SH-SY5Y (cell line): ENCODE results near the gene TRPM3.

Experiments used
- GATA2 ChIP-seq: IDR thresholded peaks from 2 replicates; pipeline ENCODE4 v1.6.1; 2011; ENCODE audit warnings: mild to moderate bottlenecking, low read depth, low read length
- GATA3 ChIP-seq: IDR thresholded peaks from 2 replicates; pipeline ENCODE4 v1.6.1; 2011; ENCODE audit warnings: low read depth, mild to moderate bottlenecking, low read length, moderate library complexity

TRPM3 gene

DNA sequence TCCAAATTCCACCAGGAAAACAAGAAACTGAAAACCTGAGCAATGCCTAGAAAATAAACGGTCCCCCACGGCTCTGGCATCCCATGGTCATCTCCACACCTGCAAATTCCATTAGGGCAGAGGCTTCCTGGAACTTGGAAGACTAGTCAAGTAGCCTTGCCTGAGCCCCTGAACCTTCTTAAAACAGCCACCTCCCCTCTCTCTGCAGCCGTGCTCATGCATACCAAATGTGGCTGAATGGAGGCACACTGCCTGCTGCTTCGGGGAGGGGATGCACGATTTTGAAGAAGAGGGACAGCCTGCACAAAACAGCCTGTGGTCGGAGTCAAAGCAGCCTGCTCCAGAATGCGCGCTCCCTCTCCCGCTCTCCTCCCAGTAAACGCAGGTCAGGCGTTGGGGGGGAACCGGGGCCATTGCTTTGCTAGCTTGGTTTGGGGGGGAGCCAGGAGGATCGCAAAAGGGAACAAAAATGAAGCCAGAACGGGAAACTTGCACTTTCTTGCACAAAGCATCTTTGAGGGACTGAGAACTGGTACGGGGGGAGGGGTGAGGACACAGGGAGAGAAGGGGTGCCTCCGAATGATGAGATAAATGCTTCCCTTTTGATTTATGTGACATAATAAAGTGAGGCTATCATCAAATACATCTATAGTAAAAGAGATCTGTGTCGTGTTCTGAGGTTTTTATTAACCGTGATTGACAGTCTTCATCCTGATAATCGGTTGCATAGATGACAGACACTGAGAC lies at the start of gene TRPM3:
Gene TRPM3, minus strand, starts transcription at position 347 of the 747 bp plus-strand sequence. Its CDS starts 267 bp downstream, at position 80.
- TF ChIP-seq GATA2 (no peak), GATA3 (no peak)

DNA sequence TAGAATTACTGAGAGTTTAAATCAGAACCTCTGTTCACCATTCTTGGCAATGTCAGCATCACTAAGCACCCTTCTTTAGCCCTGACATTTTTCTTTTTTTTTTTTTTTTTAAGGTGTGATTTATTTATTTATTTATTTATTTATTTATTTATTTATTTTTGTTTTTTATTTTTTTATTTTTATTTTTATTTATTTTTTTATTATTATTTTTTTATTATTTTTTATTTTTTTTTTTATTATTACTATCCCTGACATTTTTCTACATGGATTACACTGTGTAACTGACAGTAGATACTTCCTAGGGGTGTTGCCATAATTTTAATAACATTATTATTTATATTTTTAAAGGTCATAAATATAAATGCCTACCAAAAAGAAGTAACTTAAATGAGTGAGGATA lies 47.0 kb upstream of the TRPM3 start:
- TF ChIP-seq GATA3 (no peak), GATA2 (no peak)

DNA sequence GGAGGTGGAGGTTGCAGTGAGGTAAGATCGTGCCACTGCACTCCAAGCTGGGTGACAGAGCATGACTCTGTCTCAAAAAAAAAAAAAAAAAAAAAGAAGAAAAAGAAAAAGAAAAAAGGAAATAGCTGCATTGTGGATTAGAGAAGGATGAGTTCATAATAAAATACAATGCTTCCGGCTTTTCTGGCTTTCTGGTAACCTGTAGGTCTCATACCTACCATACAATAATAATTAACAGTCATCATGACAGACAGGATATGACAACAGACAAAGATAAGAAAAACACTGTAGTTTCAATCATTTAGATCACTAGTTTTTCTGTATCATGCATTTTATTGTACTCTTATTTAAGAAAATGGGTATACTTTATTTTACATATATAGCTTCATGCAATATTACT lies 40.7 kb upstream of the TRPM3 start:
- TF ChIP-seq GATA3 (no peak), GATA2 (no peak)

DNA sequence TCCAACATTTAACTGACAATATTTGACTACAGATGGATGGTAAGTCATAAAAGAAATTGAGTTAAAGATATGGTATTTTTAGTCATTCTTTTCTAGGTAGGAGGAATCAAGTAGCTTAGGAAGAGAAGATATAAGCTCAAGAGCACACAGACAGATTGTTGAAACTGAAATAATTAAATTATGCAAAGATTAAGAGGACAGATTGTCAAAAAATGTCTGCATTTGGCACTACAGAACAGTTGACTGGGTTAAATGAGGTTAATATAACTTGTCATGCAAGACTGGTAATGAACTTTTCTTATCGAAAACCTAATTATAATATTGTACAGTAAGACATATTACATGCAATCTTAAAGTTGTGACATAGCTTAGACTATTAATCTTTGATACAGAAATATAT lies 36.3 kb upstream of the TRPM3 start:
- TF ChIP-seq GATA3: no peak
- TF ChIP-seq GATA2: no peak

DNA sequence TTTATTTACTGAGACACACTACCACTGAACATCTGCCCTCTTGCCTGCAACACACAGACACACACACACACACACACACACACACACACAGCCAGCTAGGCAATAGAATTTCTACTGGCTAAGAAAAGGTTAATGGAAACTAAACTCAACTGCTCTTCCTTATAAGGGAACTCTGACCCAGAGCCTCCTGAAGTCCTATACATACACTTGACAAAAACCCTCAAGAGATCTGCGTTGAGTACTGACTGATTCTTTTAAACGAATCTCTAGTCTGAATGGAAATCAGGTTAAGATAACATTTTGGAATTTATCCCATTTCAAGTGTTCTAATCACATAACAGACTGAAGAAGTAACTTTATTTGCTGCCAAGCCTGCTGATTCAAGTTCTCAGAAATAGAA lies 25.9 kb upstream of the TRPM3 start:
- TF ChIP-seq GATA2 (no peak), GATA3 (no peak)

DNA sequence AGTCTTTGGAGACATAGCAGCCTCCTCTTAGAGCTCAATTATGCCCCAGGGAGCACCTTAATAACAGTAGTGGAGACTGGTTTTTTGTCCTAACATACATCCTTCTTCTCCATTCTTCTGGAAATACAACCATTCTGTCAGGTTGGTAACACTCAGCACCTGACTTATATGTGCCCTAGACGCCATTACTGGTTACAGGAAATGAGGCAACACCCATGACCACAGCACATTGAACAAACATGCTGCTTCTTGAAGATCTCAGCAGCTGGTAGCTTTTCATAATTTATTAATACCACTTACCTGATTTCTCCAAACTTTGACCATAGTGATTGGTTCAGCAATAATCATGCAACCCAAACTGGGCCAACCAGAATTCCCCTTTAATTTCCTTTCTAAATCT lies 25.1 kb upstream of the TRPM3 start:
- no peak for TF ChIP-seq GATA3
- no peak for TF ChIP-seq GATA2

DNA sequence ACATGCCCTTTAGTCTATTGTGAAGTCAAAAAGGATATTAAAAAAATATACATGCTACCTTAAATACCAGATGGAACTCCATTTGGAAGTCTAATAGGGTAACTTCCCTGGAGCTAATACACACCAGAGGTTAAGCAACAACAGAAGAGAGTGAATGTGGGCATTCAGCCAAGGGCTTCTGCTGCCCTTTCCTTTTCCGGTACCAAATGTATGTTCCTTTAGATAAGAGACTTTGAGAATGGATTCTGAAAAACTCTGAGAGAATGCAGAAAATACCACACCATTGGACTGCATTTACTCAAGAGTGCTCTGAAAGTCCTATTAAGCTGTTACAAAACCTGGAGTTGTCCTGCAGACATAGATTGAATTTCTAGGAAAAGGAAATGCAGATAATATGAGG lies 23.8 kb upstream of the TRPM3 start:
- TF ChIP-seq GATA3 (no peak), GATA2 (no peak)

DNA sequence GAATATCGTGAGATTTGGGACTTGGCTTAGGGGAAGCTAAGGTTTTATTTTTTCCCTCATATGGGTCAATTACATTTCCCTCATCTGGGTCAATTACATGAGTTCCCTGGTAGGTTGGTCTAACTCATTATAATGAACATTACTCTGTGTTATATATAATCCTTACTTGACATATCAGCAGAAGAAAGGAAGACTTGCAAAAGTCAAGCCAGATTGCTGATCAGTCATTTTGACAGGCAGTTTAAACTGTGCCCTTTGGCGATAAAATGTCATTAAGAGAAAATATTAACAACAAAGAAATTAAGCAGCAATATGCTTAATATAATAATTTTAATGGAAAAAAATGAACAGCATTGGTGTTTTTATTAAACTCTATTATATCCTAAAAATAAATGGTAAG lies 23.1 kb upstream of the TRPM3 start:
- TF ChIP-seq GATA3 (no peak), GATA2 (no peak)

DNA sequence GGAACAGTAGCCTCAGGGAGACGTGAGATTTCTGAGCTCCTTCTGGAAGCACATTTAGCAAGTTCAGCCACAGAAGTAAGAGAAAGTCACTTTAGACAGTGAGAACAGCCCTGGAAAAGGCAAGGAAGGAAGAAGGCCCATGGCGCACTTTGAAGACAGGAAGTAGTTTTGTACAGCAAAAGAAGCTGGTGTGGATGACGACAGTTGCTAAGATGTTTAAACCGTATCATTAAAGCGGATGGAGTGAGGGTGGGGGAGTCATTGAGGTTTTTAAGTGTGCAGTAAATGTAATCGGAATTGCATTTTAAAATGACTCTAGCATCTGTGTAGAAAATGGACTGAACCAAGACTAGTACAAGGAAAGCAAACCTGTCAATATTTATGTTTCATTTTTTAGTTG lies 15.3 kb upstream of the TRPM3 start:
- TF ChIP-seq GATA2: no peak

DNA sequence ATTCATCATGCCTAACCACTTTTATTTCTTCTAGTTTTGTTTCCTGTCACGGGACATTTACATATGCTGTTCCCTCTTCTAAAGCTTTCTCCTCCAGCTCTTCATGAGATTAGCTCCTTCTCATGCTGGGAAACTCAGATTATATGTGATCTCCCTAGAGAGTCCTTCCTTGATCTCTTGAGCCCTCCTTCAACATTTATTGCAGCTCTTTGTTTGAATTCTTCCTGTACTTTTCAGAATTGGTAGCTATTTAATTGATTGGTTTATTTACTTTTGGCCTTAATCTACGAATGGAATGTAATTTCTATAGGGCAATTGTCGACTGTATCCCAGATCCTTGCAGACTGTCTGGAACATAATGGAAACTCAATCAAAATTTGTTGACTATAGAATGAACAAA lies 9.7 kb upstream of the TRPM3 start:
- TF ChIP-seq GATA3: no peak
- TF ChIP-seq GATA2: no peak

DNA sequence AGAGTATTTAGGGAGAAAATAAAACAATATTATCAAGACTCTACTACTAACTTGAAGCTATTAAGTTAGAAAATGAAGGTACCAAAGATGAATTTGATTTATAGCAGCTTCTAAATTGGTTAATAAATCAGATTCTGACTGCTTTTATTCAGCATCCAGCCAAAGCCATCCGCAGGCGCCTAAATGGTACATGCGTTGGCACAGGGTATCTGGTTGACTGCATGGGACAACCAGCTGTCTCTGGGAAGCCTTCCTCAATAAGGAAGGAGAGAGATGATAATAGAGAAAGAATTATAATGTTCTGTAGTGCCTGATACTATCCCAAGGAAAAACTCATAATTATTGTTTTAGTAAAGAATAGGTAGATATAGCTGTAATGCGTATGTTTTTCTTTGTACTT lies 9.1 kb upstream of the TRPM3 start:
- no peak for TF ChIP-seq GATA2
- no peak for TF ChIP-seq GATA3

DNA sequence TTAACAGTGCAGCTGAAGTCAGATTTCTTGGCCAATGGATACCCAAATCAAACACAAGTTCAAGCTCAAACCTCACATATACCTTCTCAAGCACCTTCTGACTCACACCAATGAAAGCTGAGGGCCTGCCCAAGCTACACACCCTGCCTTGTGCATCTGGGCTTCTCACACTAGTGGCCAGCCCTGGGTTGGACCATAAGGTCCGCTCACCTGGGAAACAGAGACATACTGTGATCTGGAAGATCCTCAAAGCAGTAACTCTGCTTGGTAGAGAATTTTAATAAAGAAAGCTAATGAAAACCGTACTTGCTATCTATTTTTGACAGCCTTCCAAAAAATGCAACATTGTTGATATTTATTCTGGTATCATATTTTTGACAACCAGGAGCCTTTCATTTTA lies 7.4 kb upstream of the TRPM3 start:
- TF ChIP-seq GATA2: no peak
- no peak for TF ChIP-seq GATA3

DNA sequence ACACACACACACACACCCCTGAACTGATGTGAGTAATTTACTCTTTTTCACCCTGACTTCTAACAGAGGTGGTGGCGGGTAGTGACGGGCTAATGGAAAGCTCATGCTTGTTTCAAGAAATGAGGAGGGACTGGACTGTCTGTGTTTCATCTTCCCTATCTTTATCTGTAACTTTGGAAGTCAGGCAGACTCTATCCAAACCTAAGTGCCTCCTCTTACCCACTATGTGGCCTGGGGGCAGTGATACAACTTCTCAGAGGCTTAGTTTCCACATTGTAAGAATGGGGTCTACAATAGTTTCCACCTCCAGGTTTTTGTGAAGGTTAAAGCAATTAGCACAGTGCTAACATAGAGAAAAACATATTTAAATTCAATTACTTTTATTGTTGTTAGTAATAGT lies 5.9 kb upstream of the TRPM3 start:
- TF ChIP-seq GATA2 (no peak), GATA3 (no peak)

DNA sequence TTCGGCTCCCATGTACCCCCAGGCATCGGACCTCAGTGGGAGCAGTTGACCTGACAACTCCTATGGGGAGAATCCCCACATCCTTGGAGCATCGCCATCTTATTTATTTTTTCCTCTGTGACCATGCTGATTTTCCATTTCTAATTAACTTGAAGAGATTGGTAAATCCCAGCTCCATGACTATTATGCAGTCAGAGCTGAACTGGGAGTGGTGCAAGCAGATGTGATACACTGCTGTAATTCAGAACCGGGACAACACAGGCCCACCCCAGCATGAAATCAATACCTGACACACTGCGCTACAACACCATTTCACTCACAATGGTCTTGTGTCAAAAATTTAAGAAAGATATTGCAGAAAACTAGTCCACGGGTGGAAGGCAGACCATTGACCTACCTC lies 1.0 kb upstream of the TRPM3 start:
- TF ChIP-seq GATA3 (no peak), GATA2 (no peak)

DNA sequence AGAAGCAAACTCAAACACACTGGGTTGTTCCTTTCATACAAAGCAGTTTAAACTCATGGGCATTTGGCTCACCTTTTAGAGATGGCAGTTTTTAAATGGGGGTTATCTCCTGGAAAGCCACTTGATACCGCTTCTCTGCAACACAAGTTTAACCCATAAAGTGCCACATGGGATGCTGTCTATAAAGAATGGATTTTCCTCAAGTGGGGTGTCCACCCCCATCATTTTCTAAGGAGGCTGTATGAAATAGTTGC lies 528 bp upstream of the TRPM3 start:
- TF ChIP-seq GATA3: no peak
- no peak for TF ChIP-seq GATA2
